ENCODE results near the gene IER5L.

- TF ChIP-seq CTCF (conservative IDR thresholded peaks at IDR 0.05) (no peak), ZFX (IDR thresholded peaks at IDR 0.05) (no peak)
Measured at GRCh38 chr9:129185402-129185801, 7.3 kb upstream of the IER5L start.

Measured in C4-2B (cell line).